ENCODE measurements around the gene HMMR.

DNA sequence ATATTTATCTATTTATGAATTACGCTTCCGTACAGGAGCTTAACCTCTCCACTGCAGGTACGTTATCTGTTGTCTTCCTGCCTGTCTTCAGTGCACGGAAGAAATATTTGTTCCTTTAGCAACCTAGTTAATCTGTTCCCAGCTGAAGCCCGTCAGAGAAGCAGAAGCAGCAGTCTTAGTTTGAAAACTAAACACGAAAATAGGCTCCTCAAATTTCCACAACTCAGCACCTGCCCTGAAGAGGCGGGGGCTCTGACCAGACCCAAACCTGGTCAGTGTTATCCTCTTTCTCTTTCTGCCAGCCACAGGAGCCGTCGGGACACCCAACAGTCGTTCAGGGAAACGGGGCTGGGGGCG is 992 bp upstream of the HMMR start:
- TF ChIP-seq EP300 (IDR thresholded peaks at IDR 0.05) (no peak), POLR2A (IDR thresholded peaks at IDR 0.05) (no peak)
- TF ChIP-seq, protein P1, sequence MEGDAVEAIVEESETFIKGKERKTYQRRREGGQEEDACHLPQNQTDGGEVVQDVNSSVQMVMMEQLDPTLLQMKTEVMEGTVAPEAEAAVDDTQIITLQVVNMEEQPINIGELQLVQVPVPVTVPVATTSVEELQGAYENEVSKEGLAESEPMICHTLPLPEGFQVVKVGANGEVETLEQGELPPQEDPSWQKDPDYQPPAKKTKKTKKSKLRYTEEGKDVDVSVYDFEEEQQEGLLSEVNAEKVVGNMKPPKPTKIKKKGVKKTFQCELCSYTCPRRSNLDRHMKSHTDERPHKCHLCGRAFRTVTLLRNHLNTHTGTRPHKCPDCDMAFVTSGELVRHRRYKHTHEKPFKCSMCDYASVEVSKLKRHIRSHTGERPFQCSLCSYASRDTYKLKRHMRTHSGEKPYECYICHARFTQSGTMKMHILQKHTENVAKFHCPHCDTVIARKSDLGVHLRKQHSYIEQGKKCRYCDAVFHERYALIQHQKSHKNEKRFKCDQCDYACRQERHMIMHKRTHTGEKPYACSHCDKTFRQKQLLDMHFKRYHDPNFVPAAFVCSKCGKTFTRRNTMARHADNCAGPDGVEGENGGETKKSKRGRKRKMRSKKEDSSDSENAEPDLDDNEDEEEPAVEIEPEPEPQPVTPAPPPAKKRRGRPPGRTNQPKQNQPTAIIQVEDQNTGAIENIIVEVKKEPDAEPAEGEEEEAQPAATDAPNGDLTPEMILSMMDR (IDR thresholded peaks at IDR 0.05), result no peak

Measured in tibial nerve (tissue), 4 donors.